Calu3 (cell line): Measurements from ENCODE around the gene IPO9. TPM values are rescaled to one million over a fixed set of nuclear protein-coding genes. Genes with fewer than 3 reads are reported as not detected.

Experiments used
- BruUV-seq: library from RNA; stranded (reverse); fragments of 400-500 nt; replicated peaks from 2 replicates; lab custom pipeline; 2021; lab: Mats Ljungman, UMichigan
- CTCF ChIA-PET: fragments of 300-600 bp; sonication (Branson Sonifier 250); formaldehyde crosslinking; loops from one replicate; lab custom pipeline; 2022; ENCODE audit warnings: antibody characterized with exemption; lab: Charles Lee
- DNase-seq: peaks from one replicate; pipeline ENCODE4 v3.0.0; 2022
- H3K27ac Mint-ChIP-seq: one replicate; pipeline ENCODE4 v1.8.0; 2022; ENCODE audit warnings: mixed read lengths; ENCODE audit not compliant: unreplicated experiment
- H3K27me3 Mint-ChIP-seq: one replicate; pipeline ENCODE4 v1.8.0; 2022; ENCODE audit warnings: mixed read lengths; ENCODE audit not compliant: unreplicated experiment
- H3K36me3 Mint-ChIP-seq: one replicate; pipeline ENCODE4 v1.8.0; 2022; ENCODE audit warnings: mild to moderate bottlenecking, moderate library complexity, mixed read lengths; ENCODE audit not compliant: insufficient read depth, unreplicated experiment
- H3K4me1 Mint-ChIP-seq: one replicate; pipeline ENCODE4 v1.8.0; 2022; ENCODE audit warnings: mild to moderate bottlenecking, low read depth, mixed read lengths; ENCODE audit not compliant: unreplicated experiment
- H3K4me3 Mint-ChIP-seq: one replicate; pipeline ENCODE4 v1.8.0; 2022; ENCODE audit warnings: mild to moderate bottlenecking, low read depth, moderate library complexity, mixed read lengths; ENCODE audit not compliant: unreplicated experiment
- H3K9me3 Mint-ChIP-seq: one replicate; pipeline ENCODE4 v1.8.0; 2022; ENCODE audit warnings: low read depth, mixed read lengths; ENCODE audit not compliant: unreplicated experiment
- CTCF ChIP-seq: fragments of 200-600 bp; IDR thresholded peaks from one replicate; pipeline ENCODE4 v1.8.0; 2022; ENCODE audit warnings: antibody characterized with exemption; ENCODE audit not compliant: unreplicated experiment
- intact Hi-C: fragments of 100-400 bp; cut with micrococcal nuclease; formaldehyde crosslinking; loops from one replicate; pipeline ENCODE4 v1.10.0; 2022; ENCODE audit not compliant: unreplicated experiment
- total RNA-seq: library from RNA; stranded (reverse); gene quantifications from 2 replicates; pipeline ENCODE4 v1.2.3, GENCODE V29; 2022

IPO9 gene
- total RNA-seq, 1 experiment from 2014 or later, result 98.8 TPM

- intact Hi-C loops, result no loop called here
Observed at GRCh38 chr1:201916649-201917249, 87.8 kb downstream of the IPO9 start.

GRCh38 chr1:201917362-201918033 is 88.5 kb downstream of the IPO9 start:
- no peak for TF ChIP-seq CTCF
- peak; percentile 35 for DNase-seq
- Mint-ChIP-seq H3K4me1 (peaks cover 26% of the 10 kb centered on the region), H3K27me3 (peaks cover 22% of the 10 kb centered on the region), H3K36me3 (no peaks in the 10 kb centered on the region), H3K9me3 (no peaks in the 10 kb centered on the region), H3K27ac (no peak overlapping the region), H3K4me3 (no peak overlapping the region)
- CTCF ChIA-PET, result interaction anchor here (0.7 to 1.2 kb wide), 3 partner anchors 22 to 75 kb away, joined by 3 to 10 read pairs (median 3); no protein-coding TSS in a partner anchor
- intact Hi-C loops, result no loop called here
- no TSS peak for BruUV-seq

More at GRCh38 chr1:201916649-201917249, 87.8 kb downstream of the IPO9 start:
- BruUV-seq, result no TSS peak
- H3K4me3 Mint-ChIP-seq, result no peak overlapping the region
- CTCF ChIA-PET, result interaction anchor here (0.7 to 0.9 kb wide), 2 partner anchors 37 to 75 kb away, joined by 3 to 10 read pairs; no protein-coding TSS in a partner anchor
- H3K4me1 Mint-ChIP-seq, result peaks cover 26% of the 10 kb centered on the region
- DNase-seq, result peak; percentile 71
- no peak for TF ChIP-seq CTCF
- H3K27ac Mint-ChIP-seq, result no peak overlapping the region
- H3K9me3 Mint-ChIP-seq, result no peaks in the 10 kb centered on the region
- H3K27me3 Mint-ChIP-seq, result peaks cover 22% of the 10 kb centered on the region
- no peaks in the 10 kb centered on the region for H3K36me3 Mint-ChIP-seq

- Mint-ChIP-seq H3K27ac (peak overlapping the region; percentile 23), H3K36me3 (no peaks in the 10 kb centered on the region), H3K4me1 (peaks cover 26% of the 10 kb centered on the region), H3K27me3 (peaks cover 22% of the 10 kb centered on the region), H3K9me3 (no peaks in the 10 kb centered on the region), H3K4me3 (no peak overlapping the region)
- CTCF ChIA-PET, result interaction anchor here (1.2 kb wide), 1 partner anchor 23 kb away, joined by 3 read pairs; no protein-coding TSS in a partner anchor
- BruUV-seq, result no TSS peak
- TF ChIP-seq CTCF, result no peak
- no peak for DNase-seq
- intact Hi-C loops, result no loop called here
Observed at GRCh38 chr1:201918343-201918742, 89.4 kb downstream of the IPO9 start.

GRCh38 chr1:201921952-201922558 is 93.1 kb downstream of the IPO9 start:
- no TSS peak for BruUV-seq
- H3K4me3 Mint-ChIP-seq, result no peak overlapping the region
- no peak for TF ChIP-seq CTCF
- no peak for DNase-seq
- H3K27ac Mint-ChIP-seq, result no peak overlapping the region
- H3K9me3 Mint-ChIP-seq, result no peaks in the 10 kb centered on the region
- no peaks in the 10 kb centered on the region for H3K27me3 Mint-ChIP-seq
- peaks cover 28% of the 10 kb centered on the region for H3K4me1 Mint-ChIP-seq
- H3K36me3 Mint-ChIP-seq, result no peaks in the 10 kb centered on the region
- CTCF ChIA-PET, result no interaction called here
- intact Hi-C loops, result no loop called here
